ENCODE data around the gene ARHGAP10. TPM values are rescaled to one million over a fixed set of nuclear protein-coding genes. Genes with fewer than 3 reads are reported as not detected.

The ARHGAP10 gene
- total RNA-seq, 1 experiment from 2014 or later: 9.0 TPM

DNA sequence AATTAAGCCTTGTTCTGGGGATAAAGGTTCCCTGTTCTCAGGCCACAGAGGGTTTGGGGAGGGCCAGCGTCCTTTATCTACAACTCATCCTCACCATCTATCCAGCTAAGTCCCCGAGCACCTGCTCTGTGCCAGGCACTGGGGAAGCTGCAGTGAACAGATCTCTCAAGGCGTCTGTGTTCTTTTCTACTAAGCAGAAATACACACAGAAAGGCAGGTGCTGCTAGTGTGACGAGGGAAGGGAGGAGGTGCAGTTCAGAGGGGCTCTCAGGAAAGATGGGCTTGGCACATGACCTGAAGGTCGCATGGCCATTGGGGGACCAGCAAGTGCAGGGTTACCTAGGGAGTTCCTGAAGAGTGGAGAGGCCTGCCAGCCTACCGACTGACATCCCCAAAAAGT lies 358.1 kb downstream of the ARHGAP10 start:
- Histone ChIP-seq H4K20me1 (ENCODE audit: low read length) (no peaks in the 10 kb centered on the region), H3K4me1 (ENCODE audit: insufficient read depth, low read length) (no peaks in the 10 kb centered on the region), H3F3A (ENCODE audit: low read length, unreplicated experiment) (no peaks in the 10 kb centered on the region), H3K9me3 (ENCODE audit: low read length) (no peaks in the 10 kb centered on the region), H2AFZ (ENCODE audit: low read length) (no peak overlapping the region), H3K36me3 (ENCODE audit: low read depth, low read length) (no peaks in the 10 kb centered on the region), H3K27me3 (ENCODE audit: low read length) (no peaks in the 10 kb centered on the region), H3K4me3 (ENCODE audit: low read length) (no peak overlapping the region), H3K9me2 (replicated peaks; ENCODE audit: low read length) (no peaks in the 10 kb centered on the region), H3K27ac (ENCODE audit: low read length) (no peak overlapping the region), H3K4me2 (ENCODE audit: low read length) (no peak overlapping the region), H3K79me2 (ENCODE audit: low read length) (no peaks in the 10 kb centered on the region), H3K9ac (ENCODE audit: low read length) (no peak overlapping the region)
- ATAC-seq (no peak), DNase-seq (no peak)
- TF ChIP-seq EZH2 (IDR thresholded peaks at IDR 0.05; ENCODE audit: low read length, unreplicated experiment) (no peak), EZH2phosphoT487 (IDR thresholded peaks at IDR 0.05; ENCODE audit: borderline replicate concordance, low read length) (no peak)
- BruUV-seq (replicated peaks): no TSS peak
- intact Hi-C loops (cut with micrococcal nuclease): no loop called here
- CTCF ChIA-PET: no interaction called here
- POLR2A ChIA-PET (ENCODE audit: unreplicated experiment): no interaction called here

DNA sequence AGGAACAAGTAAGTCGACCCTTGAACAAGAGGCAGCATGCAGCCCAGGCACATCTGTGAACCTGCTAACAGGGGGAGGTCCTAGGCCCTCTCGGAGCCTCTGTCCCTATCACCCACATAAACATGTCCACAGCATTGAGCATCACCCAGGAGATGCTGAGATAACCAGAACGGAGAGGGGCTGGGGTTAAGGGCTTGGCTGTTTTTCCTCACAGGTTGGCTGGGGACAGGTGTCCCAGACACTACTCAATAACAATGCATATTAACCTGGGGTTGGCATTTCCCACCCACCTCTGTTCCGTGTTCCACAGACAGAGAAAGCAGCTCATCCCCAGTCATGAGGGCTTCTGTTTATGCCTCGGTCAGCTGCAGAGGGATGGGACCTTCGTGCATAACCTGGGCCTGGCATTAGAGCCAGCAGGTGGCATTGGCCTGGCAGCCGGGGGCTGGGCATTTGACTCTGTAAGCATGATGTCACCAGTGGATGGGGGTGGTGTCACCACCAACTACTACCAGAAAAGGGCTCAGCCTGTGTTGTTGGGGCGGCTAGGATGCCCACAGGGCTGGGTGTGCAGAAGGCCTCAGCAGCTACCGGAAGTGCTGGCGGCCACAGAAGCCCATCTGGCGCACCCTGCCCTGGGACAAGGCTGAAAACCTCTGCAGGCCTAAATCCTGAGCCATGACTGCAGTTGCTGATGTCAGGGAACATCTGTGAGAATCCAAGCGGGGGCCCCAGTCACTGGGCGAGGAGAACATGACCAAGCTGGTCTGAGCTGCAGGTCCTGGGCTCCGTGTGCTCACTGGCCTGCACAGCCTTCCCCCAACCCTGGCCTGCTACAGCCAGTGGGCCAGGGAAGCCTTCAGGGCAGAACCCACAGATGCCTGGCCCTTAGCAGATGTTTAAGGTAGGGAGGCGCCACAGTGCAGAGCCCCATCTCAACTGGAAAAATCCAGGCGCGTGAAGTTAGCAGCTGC lies 358.9 kb downstream of the ARHGAP10 start:
- Histone ChIP-seq H3K79me2 (ENCODE audit: low read length) (no peaks in the 10 kb centered on the region), H3K27me3 (ENCODE audit: low read length) (no peaks in the 10 kb centered on the region), H3K9ac (ENCODE audit: low read length) (no peak overlapping the region), H3K9me3 (ENCODE audit: low read length) (no peaks in the 10 kb centered on the region), H3F3A (ENCODE audit: low read length, unreplicated experiment) (no peaks in the 10 kb centered on the region), H2AFZ (ENCODE audit: low read length) (no peak overlapping the region), H3K4me2 (ENCODE audit: low read length) (no peak overlapping the region), H4K20me1 (ENCODE audit: low read length) (no peaks in the 10 kb centered on the region), H3K4me3 (ENCODE audit: low read length) (no peak overlapping the region), H3K9me2 (replicated peaks; ENCODE audit: low read length) (no peaks in the 10 kb centered on the region), H3K36me3 (ENCODE audit: low read depth, low read length) (no peaks in the 10 kb centered on the region), H3K4me1 (ENCODE audit: insufficient read depth, low read length) (no peaks in the 10 kb centered on the region), H3K27ac (ENCODE audit: low read length) (no peak overlapping the region)
- TF ChIP-seq EZH2phosphoT487 (IDR thresholded peaks at IDR 0.05; ENCODE audit: borderline replicate concordance, low read length): no peak
- TF ChIP-seq EZH2 (IDR thresholded peaks at IDR 0.05; ENCODE audit: low read length, unreplicated experiment): no peak
- TF ChIP-seq, protein P1, sequence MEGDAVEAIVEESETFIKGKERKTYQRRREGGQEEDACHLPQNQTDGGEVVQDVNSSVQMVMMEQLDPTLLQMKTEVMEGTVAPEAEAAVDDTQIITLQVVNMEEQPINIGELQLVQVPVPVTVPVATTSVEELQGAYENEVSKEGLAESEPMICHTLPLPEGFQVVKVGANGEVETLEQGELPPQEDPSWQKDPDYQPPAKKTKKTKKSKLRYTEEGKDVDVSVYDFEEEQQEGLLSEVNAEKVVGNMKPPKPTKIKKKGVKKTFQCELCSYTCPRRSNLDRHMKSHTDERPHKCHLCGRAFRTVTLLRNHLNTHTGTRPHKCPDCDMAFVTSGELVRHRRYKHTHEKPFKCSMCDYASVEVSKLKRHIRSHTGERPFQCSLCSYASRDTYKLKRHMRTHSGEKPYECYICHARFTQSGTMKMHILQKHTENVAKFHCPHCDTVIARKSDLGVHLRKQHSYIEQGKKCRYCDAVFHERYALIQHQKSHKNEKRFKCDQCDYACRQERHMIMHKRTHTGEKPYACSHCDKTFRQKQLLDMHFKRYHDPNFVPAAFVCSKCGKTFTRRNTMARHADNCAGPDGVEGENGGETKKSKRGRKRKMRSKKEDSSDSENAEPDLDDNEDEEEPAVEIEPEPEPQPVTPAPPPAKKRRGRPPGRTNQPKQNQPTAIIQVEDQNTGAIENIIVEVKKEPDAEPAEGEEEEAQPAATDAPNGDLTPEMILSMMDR (conservative IDR thresholded peaks at IDR 0.05; ENCODE audit: low read depth, low read length): no peak
- ChIA-PET POLR2A (ENCODE audit: unreplicated experiment) (no interaction called here), CTCF (no interaction called here)
- no TSS peak for BruUV-seq (replicated peaks)
- intact Hi-C loops (cut with micrococcal nuclease): no loop called here
- DNase-seq (no peak), ATAC-seq (no peak)

DNA sequence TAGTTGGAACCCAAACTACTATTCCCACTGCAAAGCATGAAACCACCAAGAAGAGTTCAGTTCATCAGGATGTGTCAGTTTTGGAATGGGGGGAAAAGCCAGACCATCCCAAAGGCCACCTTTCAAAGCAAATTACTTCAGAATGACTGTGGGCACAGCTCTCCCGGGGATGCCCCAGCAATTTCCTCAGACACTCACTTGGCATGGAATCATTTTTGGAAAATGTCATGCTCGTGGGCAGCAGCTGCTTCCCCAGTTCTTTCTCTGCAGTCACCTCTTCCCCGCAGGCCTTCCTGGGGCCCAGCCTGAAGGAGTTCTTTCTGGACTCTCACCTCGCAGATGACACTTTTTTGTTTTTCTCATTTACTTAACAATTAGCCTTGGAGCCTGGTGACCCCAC lies 360.0 kb downstream of the ARHGAP10 start:
- no peaks in the 10 kb centered on the region for H3K27me3 ChIP-seq (ENCODE audit: low read length)
- intact Hi-C loops (cut with micrococcal nuclease): no loop called here
- no peak overlapping the region for H3K27ac ChIP-seq (ENCODE audit: low read length)
- DNase-seq (no peak), ATAC-seq (no peak)
- H3F3A ChIP-seq (ENCODE audit: low read length, unreplicated experiment): no peaks in the 10 kb centered on the region
- no peak overlapping the region for H3K9ac ChIP-seq (ENCODE audit: low read length)
- TF ChIP-seq EZH2phosphoT487 (IDR thresholded peaks at IDR 0.05; ENCODE audit: borderline replicate concordance, low read length) (no peak), EZH2 (IDR thresholded peaks at IDR 0.05; ENCODE audit: low read length, unreplicated experiment) (no peak)
- TF ChIP-seq, protein P1 (conservative IDR thresholded peaks at IDR 0.05; ENCODE audit: low read depth, low read length): no peak
- no peak overlapping the region for H3K4me2 ChIP-seq (ENCODE audit: low read length)
- no peaks in the 10 kb centered on the region for H3K36me3 ChIP-seq (ENCODE audit: low read depth, low read length)
- H4K20me1 ChIP-seq (ENCODE audit: low read length): no peaks in the 10 kb centered on the region
- H2AFZ ChIP-seq (ENCODE audit: low read length): no peak overlapping the region
- no peaks in the 10 kb centered on the region for H3K4me1 ChIP-seq (ENCODE audit: insufficient read depth, low read length)
- no peaks in the 10 kb centered on the region for H3K9me3 ChIP-seq (ENCODE audit: low read length)
- ChIA-PET POLR2A (ENCODE audit: unreplicated experiment) (no interaction called here), CTCF (no interaction called here)
- no peak overlapping the region for H3K4me3 ChIP-seq (ENCODE audit: low read length)
- no peaks in the 10 kb centered on the region for H3K9me2 ChIP-seq (replicated peaks; ENCODE audit: low read length)
- no peaks in the 10 kb centered on the region for H3K79me2 ChIP-seq (ENCODE audit: low read length)
- no TSS peak for BruUV-seq (replicated peaks)
